GM21825 (cell line): Measurements from ENCODE around the gene OCA2.
"Not testable (repeated sequence)": the region's sequence is repeated elsewhere in the genome, so short reads cannot be mapped to it uniquely, and the experiment has no call there.

Experiments
- ATAC-seq: cut with Tn5 transposase; IDR thresholded peaks from one replicate; pipeline ENCODE4 v1.9.1; 2021; ENCODE audit warnings: mild to moderate bottlenecking, moderate library complexity; ENCODE audit not compliant: unreplicated experiment

OCA2 gene

DNA sequence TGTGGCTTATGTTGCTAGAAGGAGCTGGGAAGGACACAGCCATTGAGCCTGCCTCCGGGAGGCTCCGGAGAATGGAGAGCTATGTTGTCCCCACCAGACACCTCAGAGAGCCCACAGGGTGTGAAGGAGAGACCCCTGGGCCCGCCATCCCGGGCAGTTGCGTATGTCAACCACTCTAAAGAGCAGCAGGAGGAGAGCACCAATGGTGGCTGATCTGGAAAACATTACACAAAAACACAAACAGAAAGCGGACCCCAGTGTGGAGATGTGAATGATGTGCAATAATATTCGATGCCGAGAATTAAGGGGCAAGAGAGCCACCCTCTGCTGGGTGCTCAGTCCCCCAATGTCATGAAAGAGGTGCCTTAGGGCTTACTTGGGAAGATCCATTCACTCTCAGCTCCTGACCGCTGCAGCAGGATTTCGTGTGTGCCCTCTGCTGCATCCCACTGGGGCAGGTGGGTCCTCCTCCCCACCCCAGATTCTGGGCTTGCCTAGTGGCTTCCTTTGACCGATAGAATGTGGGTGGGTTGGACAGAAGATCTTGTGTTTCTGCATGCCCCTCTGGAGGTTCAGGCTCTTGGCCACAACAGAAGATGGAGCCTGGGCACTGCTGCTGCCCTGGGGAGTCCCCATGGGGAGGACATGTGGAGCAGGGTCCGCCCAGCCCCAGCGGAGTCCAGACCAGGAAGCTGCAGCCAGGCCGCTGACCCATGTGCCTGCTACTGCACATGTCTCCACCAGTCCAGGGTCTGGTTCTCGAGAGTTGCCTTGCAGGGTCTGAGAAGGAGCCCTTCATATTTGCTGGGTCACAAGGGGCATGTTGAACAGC, 245.3 kb downstream of the OCA2 start:
- no peak for ATAC-seq

DNA sequence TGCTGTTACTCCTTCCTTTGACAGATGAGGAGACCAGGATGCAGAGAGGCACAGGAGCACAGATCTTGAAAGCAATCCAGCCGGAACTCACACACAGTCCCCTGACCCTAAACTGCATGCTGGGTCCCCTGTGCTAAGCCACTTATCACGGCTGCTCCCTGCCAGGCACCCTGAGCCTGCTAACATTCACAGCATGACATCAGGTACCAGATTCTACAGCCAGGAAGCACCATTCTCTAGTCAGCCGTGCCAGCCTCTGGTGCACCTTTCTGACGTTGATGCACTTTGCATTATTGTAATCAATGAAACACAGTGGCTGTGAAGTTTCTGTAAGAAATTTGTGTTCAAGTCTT, 247.3 kb downstream of the OCA2 start:
- no peak for ATAC-seq

- ATAC-seq = no peak
Measured at GRCh38 chr15:27850981-27851857, 247.9 kb downstream of the OCA2 start.

DNA sequence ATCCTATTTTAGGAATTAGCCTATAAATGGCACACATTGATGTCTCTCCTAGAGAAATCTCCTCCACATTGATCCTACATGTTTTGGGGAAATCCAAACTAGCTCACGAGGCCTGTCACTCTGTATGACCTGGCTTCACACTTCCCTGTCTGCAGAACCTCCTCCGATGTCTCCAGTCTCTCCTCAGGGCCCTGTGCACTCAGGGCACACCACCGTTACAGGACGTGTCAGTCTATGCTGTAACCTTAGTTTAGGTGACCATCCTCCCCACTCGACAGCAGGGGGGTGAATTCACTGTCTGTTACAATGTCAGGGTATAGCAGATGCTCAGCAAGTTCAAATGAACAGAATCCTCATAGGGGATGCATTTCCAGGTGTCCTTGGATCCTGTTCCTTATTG, 249.1 kb downstream of the OCA2 start:
- ATAC-seq = no peak

- not testable (repeated sequence) for ATAC-seq
Measured at GRCh38 chr15:27848936-27849335, 250.2 kb downstream of the OCA2 start.

- ATAC-seq = no peak
Measured at GRCh38 chr15:27847775-27848710, 251.1 kb downstream of the OCA2 start.

GRCh38 chr15:27846722-27847395, 252.3 kb downstream of the OCA2 start:
- no peak for ATAC-seq

GRCh38 chr15:27845535-27846369, 253.4 kb downstream of the OCA2 start:
- ATAC-seq = no peak

GRCh38 chr15:27844018-27844666, 255.0 kb downstream of the OCA2 start:
- no peak for ATAC-seq

- ATAC-seq = no peak
Measured at GRCh38 chr15:27843146-27843545, 256.0 kb downstream of the OCA2 start.

- no peak for ATAC-seq
Measured at GRCh38 chr15:27842526-27842925, 256.6 kb downstream of the OCA2 start.

DNA sequence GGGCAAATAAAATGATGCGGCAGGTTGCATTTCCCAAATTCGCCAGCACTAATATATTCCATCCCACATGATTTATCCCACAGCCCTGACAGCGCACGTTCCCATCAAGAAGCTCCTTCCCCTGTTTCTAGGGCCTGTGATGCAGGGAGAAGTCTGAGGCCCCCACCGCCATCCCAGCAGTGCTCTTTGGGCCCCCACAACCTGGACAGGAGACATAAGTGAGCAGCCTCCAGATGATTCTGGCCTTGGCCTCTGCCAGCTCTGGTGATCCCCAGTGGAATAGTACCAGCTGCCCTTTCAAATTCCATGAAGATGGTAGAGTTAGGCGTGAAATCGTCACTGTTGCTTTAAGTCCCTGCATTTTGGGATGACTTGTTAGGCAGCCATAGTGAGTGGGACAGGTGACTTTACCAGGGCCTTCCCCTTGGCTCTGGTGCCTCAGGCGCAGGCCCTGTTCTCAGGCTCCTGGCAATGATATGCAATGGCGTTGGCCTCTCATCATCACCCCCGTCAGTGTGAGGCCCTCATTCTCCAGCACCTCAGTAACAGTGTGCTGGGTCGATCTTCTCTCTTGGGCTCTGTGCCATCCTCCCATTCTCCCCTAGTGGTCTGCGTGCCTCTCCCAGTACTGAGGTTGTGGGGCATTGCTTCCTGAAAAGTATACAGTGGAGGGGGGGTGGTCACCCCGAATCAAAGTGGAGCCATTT, 263.7 kb downstream of the OCA2 start:
- ATAC-seq = no peak

DNA sequence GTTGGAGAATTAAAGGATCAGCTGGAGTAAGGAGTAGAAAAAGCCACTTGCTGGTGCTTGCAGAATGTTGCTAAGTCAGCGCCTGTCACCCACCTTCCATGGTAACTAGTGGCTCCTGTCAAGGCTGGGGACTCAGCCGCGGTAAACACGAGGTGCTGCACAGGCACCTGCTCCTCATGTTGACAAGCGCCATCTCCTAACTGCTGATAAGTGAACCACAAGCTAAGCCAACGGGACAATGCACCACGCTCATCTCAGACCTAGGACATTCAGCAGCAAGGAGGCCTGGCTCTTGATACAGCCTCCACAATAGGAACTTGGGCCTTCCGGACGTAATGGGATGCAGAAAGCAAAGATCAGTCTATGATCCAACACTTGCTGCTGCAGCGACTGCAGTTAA, 264.4 kb downstream of the OCA2 start:
- ATAC-seq = no peak

DNA sequence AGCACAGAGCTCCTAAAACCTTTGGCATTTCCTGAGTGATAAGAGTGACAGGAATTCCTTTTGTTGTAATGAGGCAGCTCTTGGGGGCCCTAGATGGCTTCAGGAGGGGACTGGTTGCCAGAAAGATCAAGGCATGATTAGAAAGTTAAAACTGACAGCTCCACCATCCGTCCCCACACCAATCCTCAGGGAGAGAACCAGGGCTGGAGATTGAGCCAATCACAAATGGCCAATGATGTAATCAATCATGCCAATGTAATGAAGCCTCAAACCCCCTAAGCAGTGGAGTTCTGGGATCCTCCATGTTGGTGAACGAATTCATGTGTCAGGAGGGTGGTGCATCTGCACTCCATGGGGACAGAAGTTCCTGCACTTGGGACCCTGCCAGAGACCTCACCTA, 265.1 kb downstream of the OCA2 start:
- no peak for ATAC-seq

DNA sequence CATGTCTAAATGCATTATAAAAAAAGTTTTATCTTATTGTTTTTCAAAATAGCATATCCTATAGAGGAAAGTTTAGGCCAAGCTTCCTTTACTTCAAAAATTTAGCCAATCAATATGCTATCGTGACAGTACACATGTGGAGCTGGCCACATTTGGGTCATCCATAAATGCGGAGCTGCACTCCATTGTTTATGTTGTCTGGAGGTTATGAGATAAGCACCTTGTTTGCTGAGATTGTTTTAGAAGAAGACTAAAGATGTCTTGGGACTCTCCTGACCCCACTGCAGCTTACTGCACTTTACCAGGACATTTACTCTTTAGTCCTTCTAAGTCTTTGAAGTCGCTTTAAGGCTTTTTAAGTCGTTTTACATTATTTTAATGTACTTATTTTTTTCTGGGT, 265.9 kb downstream of the OCA2 start:
- ATAC-seq = no peak

GRCh38 chr15:27832237-27832596, 266.9 kb downstream of the OCA2 start:
- no peak for ATAC-seq

DNA sequence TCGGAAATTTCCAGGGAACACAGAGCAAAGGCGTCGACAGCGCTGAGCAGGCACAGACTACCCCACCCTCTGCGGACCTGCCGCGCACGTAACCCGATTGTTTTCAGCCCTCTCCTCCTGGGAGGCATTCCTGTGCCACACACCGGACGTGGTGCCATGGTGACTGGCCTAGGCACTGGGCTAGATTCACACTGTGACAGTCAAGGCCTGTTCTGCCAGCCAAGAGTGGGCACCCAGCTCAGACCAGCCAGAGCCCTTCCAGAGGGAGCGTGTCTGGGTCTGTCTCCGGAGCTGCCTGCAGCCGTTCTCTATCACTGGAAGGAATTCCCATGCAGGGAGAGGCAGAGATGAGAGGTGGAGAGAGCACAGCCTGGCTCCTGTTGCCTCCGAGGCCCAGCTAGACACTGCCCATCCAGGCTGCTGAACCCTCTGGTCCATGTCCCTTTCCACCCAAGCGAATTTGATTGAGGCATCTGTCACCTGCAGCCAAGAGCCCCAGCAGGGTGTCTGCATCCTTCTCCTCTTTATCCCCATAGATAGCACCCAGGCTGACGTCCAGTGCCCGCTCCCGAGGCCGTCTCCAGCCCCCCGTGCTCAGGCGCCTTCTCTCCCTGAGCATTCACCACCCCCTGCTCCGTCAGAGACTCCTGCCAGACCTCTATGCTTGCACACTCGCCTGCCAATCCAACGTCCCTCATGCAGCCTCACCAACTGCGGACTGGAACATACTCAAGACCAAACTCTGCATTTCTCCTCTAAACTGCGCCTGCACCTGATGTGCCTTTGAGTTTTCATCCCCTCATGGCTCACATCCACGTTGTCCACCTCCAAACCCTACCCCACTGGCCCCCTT, 267.5 kb downstream of the OCA2 start:
- no peak for ATAC-seq

- ATAC-seq = no peak
Measured at GRCh38 chr15:27828746-27829145, 270.4 kb downstream of the OCA2 start.
